Trophoblast cell (in vitro differentiated cells and primary cell): ENCODE results near the gene PRAMEF12. TPM values are rescaled to one million over a fixed set of nuclear protein-coding genes. Genes with fewer than 3 reads are reported as not detected.
"Not testable (repeated sequence)": the region's sequence is repeated elsewhere in the genome, so short reads cannot be mapped to it uniquely, and the experiment has no call there.

Source experiments
- DNase-seq, 2 donors: peaks; one replicate each; pipeline ENCODE4 v3.0.0-alpha.2; 2016
- H2AFZ ChIP-seq: 2 replicates; pipeline ENCODE4 v1.6.1; 2013; ENCODE audit warnings: low read length, moderate library complexity, mild to moderate bottlenecking; ENCODE audit not compliant: insufficient read depth, poor library complexity
- H2AK5ac ChIP-seq: 2 replicates; pipeline ENCODE4 v1.6.1; 2013; ENCODE audit warnings: mild to moderate bottlenecking, low read length
- H2BK120ac ChIP-seq: 2 replicates; pipeline ENCODE4 v1.6.1; 2013; ENCODE audit warnings: low read length, mild to moderate bottlenecking, moderate library complexity; ENCODE audit not compliant: insufficient read depth, poor library complexity
- H2BK12ac ChIP-seq: 2 replicates; pipeline ENCODE4 v1.6.1; 2013; ENCODE audit warnings: mild to moderate bottlenecking, low read length, moderate library complexity
- H2BK5ac ChIP-seq: 2 replicates; pipeline ENCODE4 v1.6.1; 2013; ENCODE audit warnings: low read length, low read depth, moderate library complexity, mild to moderate bottlenecking; ENCODE audit not compliant: poor library complexity
- H3K14ac ChIP-seq: 2 replicates; pipeline ENCODE4 v1.6.1; 2013; ENCODE audit warnings: mild to moderate bottlenecking, low read length
- H3K18ac ChIP-seq: 2 replicates; pipeline ENCODE4 v1.6.1; 2013; ENCODE audit warnings: mild to moderate bottlenecking, low read length
- H3K23ac ChIP-seq: 2 replicates; pipeline ENCODE4 v1.6.1; 2013; ENCODE audit warnings: low read length
- H3K27ac ChIP-seq: 2 replicates; pipeline ENCODE4 v1.5.1; 2013; ENCODE audit warnings: low read depth, mild to moderate bottlenecking, inconsistent platforms, low read length, moderate library complexity
- H3K27me3 ChIP-seq: 2 replicates; pipeline ENCODE4 v1.6.1; 2013; ENCODE audit warnings: inconsistent platforms, mild to moderate bottlenecking, low read length, moderate library complexity; ENCODE audit not compliant: insufficient read depth
- H3K36me3 ChIP-seq, 2 experiments: 1 replicate in 1 of 2; 2 replicates in 1 of 2; pipeline ENCODE4 v1.6.1; 2013; ENCODE audit warnings: low read length in 2 of 2, mild to moderate bottlenecking in 2 of 2, moderate library complexity in 1 of 2; ENCODE audit not compliant: insufficient read depth in 2 of 2, control insufficient read depth in 1 of 2
- H3K4ac ChIP-seq: 2 replicates; pipeline ENCODE4 v1.6.1; 2013; ENCODE audit warnings: low read depth, mild to moderate bottlenecking, low read length, moderate library complexity
- H3K4me1 ChIP-seq, 2 experiments: 1 replicate in 1 of 2; 2 replicates in 1 of 2; pipeline ENCODE4 v1.6.1; 2013; ENCODE audit warnings: low read length in 2 of 2, mild to moderate bottlenecking in 2 of 2, moderate library complexity in 1 of 2; ENCODE audit not compliant: insufficient read depth in 2 of 2, control insufficient read depth in 1 of 2
- H3K4me2 ChIP-seq: 2 replicates; pipeline ENCODE4 v1.6.1; 2013; ENCODE audit warnings: inconsistent platforms, mild to moderate bottlenecking, low read length, moderate library complexity
- H3K4me3 ChIP-seq: 2 replicates; pipeline ENCODE4 v1.5.1; 2013; ENCODE audit warnings: mild to moderate bottlenecking, low read depth, low read length, inconsistent platforms
- H3K79me1 ChIP-seq: one replicate; pipeline ENCODE4 v1.6.1; 2013; ENCODE audit warnings: low read length
- H3K79me2 ChIP-seq: 2 replicates; pipeline ENCODE4 v1.6.1; 2013; ENCODE audit warnings: low read length, mild to moderate bottlenecking; ENCODE audit not compliant: control insufficient read depth, insufficient read depth, poor library complexity
- H3K9ac ChIP-seq: 2 replicates; pipeline ENCODE4 v1.6.1; 2013; ENCODE audit warnings: mild to moderate bottlenecking, low read length
- H3K9me3 ChIP-seq: 2 replicates; pipeline ENCODE4 v1.6.1; 2013; ENCODE audit warnings: low read depth, mild to moderate bottlenecking, control low read depth, inconsistent platforms, low read length; ENCODE audit not compliant: insufficient read depth
- H4K12ac ChIP-seq: 2 replicates; pipeline ENCODE4 v1.6.1; 2013; ENCODE audit warnings: low read depth, mild to moderate bottlenecking, low read length, moderate library complexity
- H4K8ac ChIP-seq: 2 replicates; pipeline ENCODE4 v1.6.1; 2013; ENCODE audit warnings: low read depth, mild to moderate bottlenecking, low read length, moderate library complexity
- H4K91ac ChIP-seq: one replicate; pipeline ENCODE4 v1.6.1; 2013; ENCODE audit warnings: low read depth, mild to moderate bottlenecking, low read length, moderate library complexity
- WGBS: extraction: QIAGEN DNeasy Blood & Tissue Kit; methylation state at CpG from one replicate; pipeline ENCODE4 v1.1.7; 2013; ENCODE audit warnings: missing lambda C conversion rate; ENCODE audit not compliant: insufficient read length, insufficient coverage; ENCODE audit errors: extremely low coverage; 5-methylcytosine and 5-hydroxymethylcytosine counted together
- polyA plus RNA-seq: library from polyadenylated mRNA; stranded (reverse); fragments of 200-250 nt; gene quantifications from 2 replicates; pipeline ENCODE4 v1.2.3, GENCODE V29; 2013

PRAMEF12 gene
- polyA plus RNA-seq, result not detected in 2 replicates

- Histone ChIP-seq H3K79me1 (no peaks in the 10 kb centered on the region), H3K18ac (no peak within 1 kb of the TSS), H3K36me3 (no peaks in the 10 kb centered on the region), H4K8ac (no peak within 1 kb of the TSS), H3K4me3 (no peak within 1 kb of the TSS), H3K4ac (no peak within 1 kb of the TSS), H2BK12ac (no peak within 1 kb of the TSS), H3K14ac (no peak within 1 kb of the TSS), H3K27me3 (no peaks in the 10 kb centered on the region), H3K9ac (no peak within 1 kb of the TSS), H2BK120ac (no peak within 1 kb of the TSS), H3K9me3 (peaks cover 3% of the 10 kb centered on the region), H2AFZ (no peak within 1 kb of the TSS), H3K4me2 (no peak within 1 kb of the TSS), H2AK5ac (no peak within 1 kb of the TSS), H4K12ac (no peak within 1 kb of the TSS), H3K23ac (no peak within 1 kb of the TSS), H2BK5ac (no peak within 1 kb of the TSS), H3K27ac (no peak within 1 kb of the TSS), H3K4me1 (no peaks in the 10 kb centered on the region), H4K91ac (no peak within 1 kb of the TSS), H3K79me2 (no peaks in the 10 kb centered on the region)
- DNase-seq, result no peak
- no CpG with 5 or more reads among the region's 5 CpGs for WGBS
These were observed at the start of gene PRAMEF12 for GRCh38 chr1:12773438-12773837. Gene PRAMEF12, plus strand, starts transcription at chr1:12773738. Its CDS starts 1,130 bp downstream, at chr1:12774868.

- DNase-seq, result peak; percentile 54 to 91
- Histone ChIP-seq H3K36me3 (no peaks in the 10 kb centered on the region), H3K4me1 (no peaks in the 10 kb centered on the region), H3K9ac (no peak overlapping the region), H3K9me3 (peaks cover 2% of the 10 kb centered on the region), H3K14ac (no peak overlapping the region), H3K79me2 (no peaks in the 10 kb centered on the region), H3K4ac (no peak overlapping the region), H3K23ac (no peak overlapping the region), H4K8ac (no peak overlapping the region), H2BK120ac (no peak overlapping the region), H3K18ac (no peak overlapping the region), H4K91ac (no peak overlapping the region), H2BK12ac (no peak overlapping the region), H4K12ac (no peak overlapping the region), H3K4me2 (no peak overlapping the region), H3K4me3 (no peak overlapping the region), H3K27me3 (no peaks in the 10 kb centered on the region), H2BK5ac (no peak overlapping the region), H2AFZ (no peak overlapping the region), H2AK5ac (no peak overlapping the region), H3K79me1 (no peaks in the 10 kb centered on the region), H3K27ac (no peak overlapping the region)
- WGBS, result no CpG with 5 or more reads among the region's 2 CpGs
These were observed 45.1 kb upstream of the PRAMEF12 start for GRCh38 chr1:12728391-12728790.

GRCh38 chr1:12730156-12730555, 43.4 kb upstream of the PRAMEF12 start:
- H3K4me3 ChIP-seq, result no peak overlapping the region
- H2BK5ac ChIP-seq, result no peak overlapping the region
- H3K18ac ChIP-seq, result no peak overlapping the region
- no peak overlapping the region for H3K4ac ChIP-seq
- DNase-seq, result no peak
- peaks cover 2% of the 10 kb centered on the region for H3K9me3 ChIP-seq
- H3K23ac ChIP-seq, result no peak overlapping the region
- no peak overlapping the region for H3K14ac ChIP-seq
- no CpG with 5 or more reads among the region's 1 CpG for WGBS
- H3K79me2 ChIP-seq, result no peaks in the 10 kb centered on the region
- H4K91ac ChIP-seq, result no peak overlapping the region
- H3K27ac ChIP-seq, result no peak overlapping the region
- H3K36me3 ChIP-seq, result no peaks in the 10 kb centered on the region
- H4K12ac ChIP-seq, result no peak overlapping the region
- H3K4me1 ChIP-seq, result peaks cover 0 to 2% of the 10 kb centered on the region in 2 experiments
- H3K9ac ChIP-seq, result no peak overlapping the region
- no peak overlapping the region for H2AK5ac ChIP-seq
- no peaks in the 10 kb centered on the region for H3K27me3 ChIP-seq
- no peak overlapping the region for H4K8ac ChIP-seq
- no peak overlapping the region for H2BK12ac ChIP-seq
- H3K4me2 ChIP-seq, result no peak overlapping the region
- H3K79me1 ChIP-seq, result no peaks in the 10 kb centered on the region
- no peak overlapping the region for H2AFZ ChIP-seq
- no peak overlapping the region for H2BK120ac ChIP-seq

GRCh38 chr1:12731084-12731483, 42.5 kb upstream of the PRAMEF12 start:
- not testable (repeated sequence) for H3K9me3 ChIP-seq, DNase-seq, H3K9ac ChIP-seq, H3K23ac ChIP-seq, H3K79me1 ChIP-seq, H3K4me2 ChIP-seq, H3K27ac ChIP-seq, H2AK5ac ChIP-seq, H3K4ac ChIP-seq, H2AFZ ChIP-seq, H4K12ac ChIP-seq, H3K18ac ChIP-seq, H3K14ac ChIP-seq, H3K4me3 ChIP-seq, H3K79me2 ChIP-seq, H3K4me1 ChIP-seq, H3K27me3 ChIP-seq, H3K36me3 ChIP-seq, H2BK12ac ChIP-seq, H4K8ac ChIP-seq, H4K91ac ChIP-seq, H2BK120ac ChIP-seq, H2BK5ac ChIP-seq
- WGBS, result no CpG with 5 or more reads among the region's 2 CpGs
